ENCODE results near the gene TAF7L.

The TAF7L gene

GRCh38 chrX:101223226-101223625, 67.9 kb downstream of the TAF7L start:
- DNase-seq (ENCODE audit: low read depth in 2 of 2), result no peak

- DNase-seq (ENCODE audit: low read depth in 2 of 2), result no peak
Measured at GRCh38 chrX:101220662-101221260, 70.4 kb downstream of the TAF7L start.

GRCh38 chrX:101219864-101220346, 71.2 kb downstream of the TAF7L start:
- DNase-seq (ENCODE audit: low read depth in 2 of 2), result no peak

- no peak for DNase-seq (ENCODE audit: low read depth in 2 of 2)
Measured at GRCh38 chrX:101219116-101219863, 71.8 kb downstream of the TAF7L start, which contains the start of gene DRP2. TSS of gene DRP2 (plus strand) at chrX:101219786. CDS start at chrX:101231648, 11,862 bp downstream.
